Amniotic stem cell (primary cell): ENCODE measurements around the gene COL20A1.

Experiments
- DNase-seq: peaks from one replicate; lab custom pipeline; 2025; lab: John Stamatoyannopoulos, UW

COL20A1 gene

GRCh38 chr20:63363013-63363957 lies 70.3 kb downstream of the COL20A1 start:
- no peak for DNase-seq

- no peak for DNase-seq
These were observed 71.1 kb downstream of the COL20A1 start for GRCh38 chr20:63363981-63364561.

- no peak for DNase-seq
These were observed 72.0 kb downstream of the COL20A1 start for GRCh38 chr20:63364801-63365585.

- DNase-seq: no peak
These were observed 72.8 kb downstream of the COL20A1 start for GRCh38 chr20:63365601-63366389.

GRCh38 chr20:63366390-63367365 lies 73.7 kb downstream of the COL20A1 start:
- DNase-seq: no peak

- DNase-seq: no peak
These were observed 74.6 kb downstream of the COL20A1 start for GRCh38 chr20:63367446-63368055.

GRCh38 chr20:63368151-63368550 lies 75.2 kb downstream of the COL20A1 start:
- no peak for DNase-seq

GRCh38 chr20:63369024-63369530 lies 76.1 kb downstream of the COL20A1 start:
- DNase-seq: no peak

- DNase-seq: no peak
These were observed 77.0 kb downstream of the COL20A1 start for GRCh38 chr20:63369724-63370617.

GRCh38 chr20:63370618-63371187 lies 77.7 kb downstream of the COL20A1 start:
- no peak for DNase-seq

GRCh38 chr20:63371291-63371865 lies 78.4 kb downstream of the COL20A1 start:
- DNase-seq: no peak

- no peak for DNase-seq
These were observed 80.2 kb downstream of the COL20A1 start for GRCh38 chr20:63372971-63373885.

GRCh38 chr20:63373996-63374395 lies 81.0 kb downstream of the COL20A1 start:
- DNase-seq: no peak

GRCh38 chr20:63374504-63374903 lies 81.5 kb downstream of the COL20A1 start:
- no peak for DNase-seq

GRCh38 chr20:63375438-63375837 lies 82.5 kb downstream of the COL20A1 start:
- DNase-seq: no peak

GRCh38 chr20:63376283-63377250 lies 83.6 kb downstream of the COL20A1 start:
- DNase-seq: no peak
